HTERT RPE-1 (cell line): ENCODE data around the gene KIF16B.
"Not testable (repeated sequence)": the region's sequence is repeated elsewhere in the genome, so short reads cannot be mapped to it uniquely, and the experiment has no call there.

Source experiments
- in situ Hi-C: fragments of 300-500 bp; cut with MboI; formaldehyde crosslinking; loops from 4 replicates; pipeline ENCODE4 v1.14.3; 2020; ENCODE audit warnings: low sequenced_read_pairs

Gene KIF16B

DNA sequence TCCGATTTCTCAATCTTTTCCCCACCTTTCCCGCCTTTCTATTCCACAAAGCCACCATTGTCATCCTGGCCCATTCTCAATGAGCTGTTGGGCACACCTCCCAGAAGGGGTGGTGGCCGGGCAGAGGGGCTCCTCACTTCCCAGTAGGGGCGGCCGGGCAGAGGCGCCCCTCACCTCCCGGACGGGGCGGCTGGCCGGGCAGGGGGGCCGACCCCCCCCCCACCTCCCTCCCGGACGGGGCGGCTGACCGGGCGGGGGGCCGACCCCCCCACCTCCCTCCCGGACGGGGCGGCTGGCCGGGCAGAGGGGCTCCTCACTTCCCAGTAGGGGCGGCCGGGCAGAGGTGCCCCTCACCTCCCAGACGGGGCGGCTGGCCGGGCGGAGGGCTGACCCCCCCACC, 346.3 kb downstream of the KIF16B start:
- in situ Hi-C loops, result not testable (repeated sequence)

GRCh38 chr20:16224836-16225235, 348.4 kb downstream of the KIF16B start:
- in situ Hi-C loops, result no loop called here

DNA sequence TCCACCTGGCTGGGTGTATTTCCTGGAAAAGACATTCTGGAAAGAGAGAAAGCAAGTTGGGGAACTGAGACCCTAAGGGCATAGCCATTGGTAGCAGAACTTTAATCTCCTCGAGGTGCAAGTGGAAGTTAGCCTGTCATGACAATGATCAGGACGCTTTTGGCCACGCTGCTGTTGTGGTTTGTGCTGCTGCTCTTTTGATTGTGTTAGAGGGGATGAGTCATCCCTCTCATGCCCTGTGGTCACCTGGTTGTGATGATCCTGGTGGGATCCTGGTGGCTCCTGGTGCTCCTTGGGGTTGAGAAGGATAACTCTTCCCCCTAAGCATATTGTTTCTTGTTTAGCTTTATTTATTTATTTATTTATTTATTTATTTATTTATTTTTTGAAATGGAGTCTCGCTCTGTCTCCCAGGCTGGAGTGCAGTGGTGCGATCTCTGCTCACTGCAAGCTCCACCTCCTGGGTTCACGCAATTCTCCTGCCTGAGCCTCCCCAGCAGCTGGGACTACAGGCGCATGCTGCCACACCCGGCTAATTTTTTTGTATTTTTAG, 350.3 kb downstream of the KIF16B start:
- in situ Hi-C loops, result no loop called here
